K562 (cell line): ENCODE results near the gene CHMP3. TPM values are rescaled to one million over a fixed set of nuclear protein-coding genes. Genes with fewer than 3 reads are reported as not detected.

Experiments used
- ARHGAP35 ChIP-seq: fragments of 450-650 bp; IDR thresholded peaks from 2 replicates; pipeline ENCODE4 v1.6.1; 2018; ENCODE audit not compliant: partially characterized antibody
- ARID2 ChIP-seq: fragments of 450-650 bp; IDR thresholded peaks from 2 replicates; pipeline ENCODE4 v1.6.1; 2017; ENCODE audit warnings: antibody characterized with exemption, mild to moderate bottlenecking
- CHCHD3 ChIP-seq: fragments of 250-450 bp; sonication (Bioruptor Pico); IDR thresholded peaks from 2 replicates; pipeline ENCODE4 v2.1.2; 2022; ENCODE audit warnings: mild to moderate bottlenecking
- EGR1 ChIP-seq: fragments of 450-650 bp; conservative IDR thresholded peaks from 2 replicates; pipeline ENCODE4 v1.6.1; 2017; ENCODE audit warnings: mild to moderate bottlenecking
- HOXB6 ChIP-seq: fragments of 250-450 bp; sonication (Bioruptor Pico); IDR thresholded peaks from 2 replicates; pipeline ENCODE4 v1.5.1; 2022; ENCODE audit warnings: mild to moderate bottlenecking, borderline replicate concordance
- JUNB ChIP-seq: fragments of 450-650 bp; formaldehyde crosslinking; conservative IDR thresholded peaks from 2 replicates; pipeline ENCODE4 v1.4.0; 2020; ENCODE audit warnings: mild to moderate bottlenecking
- MAFK ChIP-seq: IDR thresholded peaks from 2 replicates; pipeline ENCODE4 v1.6.1; 2011; ENCODE audit warnings: low read length, improper control_type of control experiment
- MCM7 ChIP-seq, 2 experiments: fragments of 450-650 bp; IDR thresholded peaks; 2 replicates each; pipeline ENCODE4 v1.6.1; 2016 to 2018
- PCBP1 ChIP-seq: fragments of 200-400 bp; formaldehyde crosslinking; IDR thresholded peaks from 2 replicates; pipeline ENCODE4 v1.6.1; 2018; ENCODE audit warnings: mild to moderate bottlenecking, low read depth, low read length; ENCODE audit not compliant: poor library complexity, severe bottlenecking
- PTRF ChIP-seq: fragments of 450-650 bp; IDR thresholded peaks from 2 replicates; pipeline ENCODE4 v1.6.1; 2016; ENCODE audit warnings: mild to moderate bottlenecking, missing genetic modification characterization, missing compliant biosample characterization
- RBM22 ChIP-seq: fragments of 200-400 bp; formaldehyde crosslinking; IDR thresholded peaks from 2 replicates; pipeline ENCODE4 v1.6.1; 2018; ENCODE audit warnings: low read length, low read depth; ENCODE audit not compliant: poor library complexity, severe bottlenecking
- SIX5 ChIP-seq, 2 experiments: IDR thresholded peaks; 2 replicates each; pipeline ENCODE4 v1.6.1; 2011; ENCODE audit warnings: low read length in 2 of 2, borderline replicate concordance in 1 of 2, low read depth in 1 of 2, mild to moderate bottlenecking in 1 of 2, moderate library complexity in 1 of 2; ENCODE audit not compliant: insufficient read depth in 1 of 2
- SNIP1 ChIP-seq: fragments of 450-650 bp; IDR thresholded peaks from 2 replicates; pipeline ENCODE4 v1.7.1; 2017; ENCODE audit warnings: low read depth, mild to moderate bottlenecking
- TEAD2 ChIP-seq: fragments of 450-650 bp; IDR thresholded peaks from 2 replicates; pipeline ENCODE4 v1.6.1; 2016; ENCODE audit warnings: missing genetic modification characterization, control low read depth, missing compliant biosample characterization
- TFAM ChIP-seq: fragments of 250-450 bp; sonication (Bioruptor Pico); conservative IDR thresholded peaks from 2 replicates; pipeline ENCODE4 v1.5.0; 2021; ENCODE audit warnings: mild to moderate bottlenecking, moderate library complexity
- ZBTB7A ChIP-seq: IDR thresholded peaks from 2 replicates; pipeline ENCODE4 v1.6.1; 2011; ENCODE audit warnings: low read depth, mild to moderate bottlenecking, low read length, moderate library complexity, borderline replicate concordance; ENCODE audit not compliant: control insufficient read depth
- ZFP30 ChIP-seq: fragments of 250-450 bp; sonication (Bioruptor Pico); IDR thresholded peaks from 2 replicates; pipeline ENCODE4 v1.8.0; 2022; ENCODE audit warnings: moderate library complexity, mild to moderate bottlenecking, inconsistent platforms, borderline replicate concordance
- ZNF239 ChIP-seq: fragments of 250-450 bp; sonication (Bioruptor Pico); IDR thresholded peaks from 2 replicates; pipeline ENCODE4 v1.4.0; 2020; ENCODE audit warnings: mild to moderate bottlenecking
- ZNF274 ChIP-seq: IDR thresholded peaks from 2 replicates; pipeline ENCODE4 v1.6.1; 2011; ENCODE audit warnings: low read depth, mild to moderate bottlenecking, low read length, moderate library complexity, borderline replicate concordance
- ZNF384 ChIP-seq: IDR thresholded peaks from 2 replicates; pipeline ENCODE4 v1.6.1; 2012; ENCODE audit warnings: low read depth, low read length, improper control_type of control experiment
- ZNF583 ChIP-seq: fragments of 250-450 bp; sonication (Bioruptor Pico); IDR thresholded peaks from 2 replicates; pipeline ENCODE4 v1.4.0; 2020
- ZNF668 ChIP-seq: fragments of 250-450 bp; sonication (Bioruptor Pico); IDR thresholded peaks from 2 replicates; pipeline ENCODE4 v1.8.0; 2022; ENCODE audit warnings: mild to moderate bottlenecking, inconsistent platforms
- ZZZ3 ChIP-seq: fragments of 450-650 bp; IDR thresholded peaks from 2 replicates; pipeline ENCODE4 v1.6.1; 2016; ENCODE audit warnings: antibody characterized with exemption, mild to moderate bottlenecking, moderate library complexity
- polyA plus RNA-seq, 8 experiments: library from polyadenylated mRNA; depleted of rRNA in 4 of 8; stranded (reverse) in 5 of 8; unstranded in 3 of 8; fragments of >200 nt; fragmentation: Nextera tagmentation in 2 of 8; fragmentation: Illumina TruSeq in 1 of 8; extraction: Ambion mirVana in 2 of 8; extraction: Trizol in 1 of 8; gene quantifications; 2 replicates each; pipeline versions ENCODE4 v1.2.1 to v1.2.3, GENCODE V29; 2011 to 2014; ENCODE audit warnings: inconsistent platforms in 1 of 8, missing spikeins in 1 of 8
- total RNA-seq, 7 experiments: library from RNA; depleted of rRNA in 6 of 7; stranded (reverse); fragments of >200 nt in 6 of 7; fragmentation: Illumina TruSeq in 2 of 7; extraction: Trizol in 2 of 7; gene quantifications; 2 replicates each; pipeline versions ENCODE4 v1.2.1 to v1.2.3, GENCODE V29; 2011 to 2021; ENCODE audit warnings: low replicate concordance in 1 of 7
- TF ChIP-seq, protein P1 (sequence below): fragments of 450-650 bp; IDR thresholded peaks from 2 replicates; pipeline ENCODE4 v1.6.1; 2016; ENCODE audit warnings: low read depth, mild to moderate bottlenecking, moderate library complexity
- TF ChIP-seq, protein P2 (sequence below), 3 experiments: IDR thresholded peaks in 2 of 3; conservative IDR thresholded peaks in 1 of 3; 2 replicates each; pipeline ENCODE4 v1.5.1; 2011 to 2012; ENCODE audit warnings: low read length in 3 of 3, mild to moderate bottlenecking in 3 of 3, control low read depth in 2 of 3, improper control_type of control experiment in 1 of 3, inconsistent platforms in 1 of 3, low read depth in 1 of 3, mixed read lengths in 1 of 3, moderate library complexity in 1 of 3; ENCODE audit not compliant: insufficient read depth in 2 of 3
- TF ChIP-seq, protein P3 (sequence below): fragments of 200-400 bp; formaldehyde crosslinking; IDR thresholded peaks from 2 replicates; pipeline ENCODE4 v1.6.1; 2017; ENCODE audit warnings: mild to moderate bottlenecking, low read depth, low read length, moderate library complexity

CHMP3 gene
- total and polyA plus RNA-seq, 9 of the 15 experiments (the other 6 are each of a cell fraction or from before 2014, with no cell fraction given) = 20.6 to 52.5 (median 31.7) TPM

DNA sequence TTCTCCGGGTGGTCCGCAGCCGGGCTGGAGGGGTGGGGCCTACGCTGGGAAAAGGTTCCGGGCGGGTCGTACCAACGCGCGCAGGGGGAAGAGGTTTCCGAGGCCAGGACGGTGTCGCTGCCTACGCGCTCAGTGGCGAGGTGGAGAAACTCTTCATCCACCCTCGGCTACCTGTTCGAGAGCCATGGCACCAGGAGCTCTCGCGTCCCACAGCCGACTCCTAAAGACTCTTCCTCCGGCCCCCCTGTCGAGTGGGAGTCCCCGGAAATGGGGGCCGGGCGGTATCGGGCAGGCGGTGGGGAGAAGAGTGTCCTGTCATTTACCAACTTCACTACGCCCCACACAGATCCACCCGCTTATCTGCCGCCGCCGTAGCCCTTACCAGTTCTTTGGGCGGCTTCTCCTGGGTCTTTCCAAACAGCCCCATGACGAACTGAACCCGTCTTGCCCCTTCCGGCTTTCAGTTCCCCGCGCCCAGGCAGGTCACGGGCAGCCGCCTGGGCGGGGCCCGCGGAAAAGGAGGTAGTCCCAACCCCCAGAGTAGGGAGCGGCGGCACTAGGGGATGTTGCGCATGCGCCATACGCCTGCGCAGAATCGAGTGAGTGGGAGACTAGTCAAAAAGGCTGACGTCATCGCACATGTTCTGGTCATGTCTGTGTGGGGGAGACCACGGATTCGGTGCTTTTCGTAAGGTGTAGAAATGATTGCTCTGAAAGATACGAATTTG is at the start of gene CHMP3 (continued):
- TF ChIP-seq HOXB6 (no peak), CHCHD3 (no peak), TFAM (no peak), PCBP1 (peak; percentile 45), MAFK (peak; percentile 55; the same call in 1 of the 2 replicates), PTRF (tag) (no peak), EGR1 (peak; percentile 68; the same call in 1 of the 2 replicates), RBM22 (no peak), ARID2 (no peak), ZNF274 (no peak), ZNF668 (CRISPR knock-in tag) (no peak), ZFP30 (no peak), JUNB (peak; percentile 97), ZNF384 (no peak), ZZZ3 (no peak), ZNF239 (CRISPR knock-in tag) (0 out of 2 replicates have a peak, but pooled peaks have one; percentile 12), MCM7 (IDR thresholded peaks at IDR 0.05) (no peak), SNIP1 (no peak), SIX5 (IDR thresholded peaks at IDR 0.05; ENCODE audit: borderline replicate concordance in 1 of 2, insufficient read depth in 1 of 2, low read depth in 1 of 2, low read length in 2 of 2) (no peak; a peak in 1 of 4 replicates), ARHGAP35 (no peak), ZNF583 (CRISPR knock-in tag) (peak; percentile 69; the same call in 1 of the 2 replicates), TEAD2 (no peak), ZBTB7A (peak; percentile 69; the same call in 1 of the 2 replicates)
- TF ChIP-seq, protein P1, sequence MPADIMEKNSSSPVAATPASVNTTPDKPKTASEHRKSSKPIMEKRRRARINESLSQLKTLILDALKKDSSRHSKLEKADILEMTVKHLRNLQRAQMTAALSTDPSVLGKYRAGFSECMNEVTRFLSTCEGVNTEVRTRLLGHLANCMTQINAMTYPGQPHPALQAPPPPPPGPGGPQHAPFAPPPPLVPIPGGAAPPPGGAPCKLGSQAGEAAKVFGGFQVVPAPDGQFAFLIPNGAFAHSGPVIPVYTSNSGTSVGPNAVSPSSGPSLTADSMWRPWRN = no peak
- TF ChIP-seq, protein P2, sequence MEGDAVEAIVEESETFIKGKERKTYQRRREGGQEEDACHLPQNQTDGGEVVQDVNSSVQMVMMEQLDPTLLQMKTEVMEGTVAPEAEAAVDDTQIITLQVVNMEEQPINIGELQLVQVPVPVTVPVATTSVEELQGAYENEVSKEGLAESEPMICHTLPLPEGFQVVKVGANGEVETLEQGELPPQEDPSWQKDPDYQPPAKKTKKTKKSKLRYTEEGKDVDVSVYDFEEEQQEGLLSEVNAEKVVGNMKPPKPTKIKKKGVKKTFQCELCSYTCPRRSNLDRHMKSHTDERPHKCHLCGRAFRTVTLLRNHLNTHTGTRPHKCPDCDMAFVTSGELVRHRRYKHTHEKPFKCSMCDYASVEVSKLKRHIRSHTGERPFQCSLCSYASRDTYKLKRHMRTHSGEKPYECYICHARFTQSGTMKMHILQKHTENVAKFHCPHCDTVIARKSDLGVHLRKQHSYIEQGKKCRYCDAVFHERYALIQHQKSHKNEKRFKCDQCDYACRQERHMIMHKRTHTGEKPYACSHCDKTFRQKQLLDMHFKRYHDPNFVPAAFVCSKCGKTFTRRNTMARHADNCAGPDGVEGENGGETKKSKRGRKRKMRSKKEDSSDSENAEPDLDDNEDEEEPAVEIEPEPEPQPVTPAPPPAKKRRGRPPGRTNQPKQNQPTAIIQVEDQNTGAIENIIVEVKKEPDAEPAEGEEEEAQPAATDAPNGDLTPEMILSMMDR (IDR thresholded peaks at IDR 0.05 in 2 of 3, conservative IDR thresholded peaks at IDR 0.05 in 1 of 3; ENCODE audit: insufficient read depth in 2 of 3, low read depth in 1 of 3, low read length in 3 of 3) = no peak
- TF ChIP-seq, protein P3, sequence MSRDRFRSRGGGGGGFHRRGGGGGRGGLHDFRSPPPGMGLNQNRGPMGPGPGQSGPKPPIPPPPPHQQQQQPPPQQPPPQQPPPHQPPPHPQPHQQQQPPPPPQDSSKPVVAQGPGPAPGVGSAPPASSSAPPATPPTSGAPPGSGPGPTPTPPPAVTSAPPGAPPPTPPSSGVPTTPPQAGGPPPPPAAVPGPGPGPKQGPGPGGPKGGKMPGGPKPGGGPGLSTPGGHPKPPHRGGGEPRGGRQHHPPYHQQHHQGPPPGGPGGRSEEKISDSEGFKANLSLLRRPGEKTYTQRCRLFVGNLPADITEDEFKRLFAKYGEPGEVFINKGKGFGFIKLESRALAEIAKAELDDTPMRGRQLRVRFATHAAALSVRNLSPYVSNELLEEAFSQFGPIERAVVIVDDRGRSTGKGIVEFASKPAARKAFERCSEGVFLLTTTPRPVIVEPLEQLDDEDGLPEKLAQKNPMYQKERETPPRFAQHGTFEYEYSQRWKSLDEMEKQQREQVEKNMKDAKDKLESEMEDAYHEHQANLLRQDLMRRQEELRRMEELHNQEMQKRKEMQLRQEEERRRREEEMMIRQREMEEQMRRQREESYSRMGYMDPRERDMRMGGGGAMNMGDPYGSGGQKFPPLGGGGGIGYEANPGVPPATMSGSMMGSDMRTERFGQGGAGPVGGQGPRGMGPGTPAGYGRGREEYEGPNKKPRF = no peak
